Mammary epithelial cell (primary cell): ENCODE measurements around the gene ASIC1.

Source experiments
- CTCF ChIP-seq, 2 donors: IDR thresholded peaks in 1 of 2; conservative IDR thresholded peaks in 1 of 2; 2 replicates each; pipeline ENCODE4 v1.5.1; 2011 to 2012; ENCODE audit warnings: inconsistent platforms in 2 of 2, low read length in 2 of 2, mild to moderate bottlenecking in 2 of 2, control low read depth in 1 of 2, low read depth in 1 of 2; ENCODE audit not compliant: insufficient read depth in 1 of 2; ENCODE audit errors: extremely low read depth in 1 of 2
- EZH2 ChIP-seq: IDR thresholded peaks from 2 replicates; pipeline ENCODE4 v1.6.1; 2012; ENCODE audit warnings: low read length, inconsistent platforms, borderline replicate concordance

- TF ChIP-seq CTCF (conservative IDR thresholded peaks at IDR 0.05 in 1 of 2, IDR thresholded peaks at IDR 0.05 in 1 of 2; ENCODE audit: extremely low read depth in 1 of 2, insufficient read depth in 1 of 2, low read depth in 1 of 2, low read length in 2 of 2) (no peak), EZH2 (no peak)
Observed at GRCh38 chr12:50050119-50050385, 7.3 kb upstream of the ASIC1 start.
